ENCODE results near the gene PILRB. TPM values are rescaled to one million over a fixed set of nuclear protein-coding genes. Genes with fewer than 3 reads are reported as not detected.

The PILRB gene
- total RNA-seq, 1 donor from 2014 or later = 21.1 TPM

GRCh38 chr7:100352984-100353684 lies 4.8 kb upstream of the PILRB start:
- H4K20me1 ChIP-seq (ENCODE audit: insufficient read depth, low read length) = peaks cover 27% of the 10 kb centered on the region
- Mint-ChIP-seq H3K9me3 (ENCODE audit: unreplicated experiment) (no peaks in the 10 kb centered on the region), H3K27me3 (ENCODE audit: low read depth, unreplicated experiment) (no peaks in the 10 kb centered on the region), H3K27ac (ENCODE audit: unreplicated experiment) (no peak overlapping the region), H3K4me3 (ENCODE audit: unreplicated experiment) (no peak overlapping the region), H3K36me3 (ENCODE audit: low read depth, unreplicated experiment) (peaks cover 18% of the 10 kb centered on the region), H3K4me1 (ENCODE audit: low read depth, unreplicated experiment) (no peaks in the 10 kb centered on the region)
- H3K36me3 ChIP-seq (ENCODE audit: insufficient read depth, low read length) = peaks cover 31% of the 10 kb centered on the region
- H3K4me2 ChIP-seq (ENCODE audit: low read length) = no peak overlapping the region
- H3K4me1 ChIP-seq (ENCODE audit: insufficient read depth, low read length) = no peaks in the 10 kb centered on the region
- no peak for DNase-seq (ENCODE audit: low read depth)
- H3K4me3 ChIP-seq (ENCODE audit: insufficient read depth, low read depth, low read length) = no peak overlapping the region
- H3K27me3 ChIP-seq (ENCODE audit: insufficient read depth, low read length) = no peaks in the 10 kb centered on the region
- TF ChIP-seq EZH2 (IDR thresholded peaks at IDR 0.05; ENCODE audit: insufficient read depth, low read length) = no peak
- no peak for TF ChIP-seq CTCF (IDR thresholded peaks at IDR 0.05; ENCODE audit: insufficient read depth, low read depth, low read length)
- H3K79me2 ChIP-seq (ENCODE audit: insufficient read depth, low read length) = no peaks in the 10 kb centered on the region
- no peak for FAIRE-seq
- H3K9ac ChIP-seq (ENCODE audit: low read length) = no peak overlapping the region
- H3K27ac ChIP-seq (ENCODE audit: low read depth, low read length) = no peak overlapping the region
- no peak overlapping the region for H2AFZ ChIP-seq (ENCODE audit: low read depth, low read length)
- no peaks in the 10 kb centered on the region for H3K9me3 ChIP-seq (ENCODE audit: insufficient read depth, low read depth, low read length)

- Histone ChIP-seq H3K27ac (ENCODE audit: low read depth, low read length) (no peak overlapping the region), H3K79me2 (ENCODE audit: insufficient read depth, low read length) (no peaks in the 10 kb centered on the region), H3K4me1 (ENCODE audit: insufficient read depth, low read length) (no peaks in the 10 kb centered on the region), H3K9me3 (ENCODE audit: insufficient read depth, low read depth, low read length) (no peaks in the 10 kb centered on the region), H3K4me3 (ENCODE audit: insufficient read depth, low read depth, low read length) (no peak overlapping the region), H3K9ac (ENCODE audit: low read length) (no peak overlapping the region), H3K36me3 (ENCODE audit: insufficient read depth, low read length) (peaks cover 30% of the 10 kb centered on the region), H2AFZ (ENCODE audit: low read depth, low read length) (no peak overlapping the region), H3K4me2 (ENCODE audit: low read length) (no peak overlapping the region), H4K20me1 (ENCODE audit: insufficient read depth, low read length) (peaks cover 27% of the 10 kb centered on the region), H3K27me3 (ENCODE audit: insufficient read depth, low read length) (no peaks in the 10 kb centered on the region)
- DNase-seq (ENCODE audit: low read depth) (no peak), FAIRE-seq (no peak)
- H3K4me3 Mint-ChIP-seq (ENCODE audit: unreplicated experiment) = no peak overlapping the region
- H3K36me3 Mint-ChIP-seq (ENCODE audit: low read depth, unreplicated experiment) = peaks cover 19% of the 10 kb centered on the region
- no peaks in the 10 kb centered on the region for H3K4me1 Mint-ChIP-seq (ENCODE audit: low read depth, unreplicated experiment)
- no peak overlapping the region for H3K27ac Mint-ChIP-seq (ENCODE audit: unreplicated experiment)
- TF ChIP-seq EZH2 (IDR thresholded peaks at IDR 0.05; ENCODE audit: insufficient read depth, low read length) (no peak), CTCF (IDR thresholded peaks at IDR 0.05; ENCODE audit: insufficient read depth, low read depth, low read length) (no peak)
- no peaks in the 10 kb centered on the region for H3K9me3 Mint-ChIP-seq (ENCODE audit: unreplicated experiment)
- no peaks in the 10 kb centered on the region for H3K27me3 Mint-ChIP-seq (ENCODE audit: low read depth, unreplicated experiment)
These were observed 4.1 kb upstream of the PILRB start for GRCh38 chr7:100353685-100354330.
